Endothelial cell of umbilical vein (primary cell): Measurements from ENCODE around the gene DCAF17. TPM values are rescaled to one million over a fixed set of nuclear protein-coding genes. Genes with fewer than 3 reads are reported as not detected.

Experiments used
- BruUV-seq: library from RNA; stranded (reverse); fragments of 400-500 nt; replicated peaks from 2 replicates; lab custom pipeline; 2021; lab: Mats Ljungman, UMichigan
- CTCF ChIA-PET: fragments of 300-600, 350-600 bp; sonication (Branson Sonifier 250); formaldehyde crosslinking; loops from one replicate; lab custom pipeline; 2021; ENCODE audit warnings: antibody characterized with exemption, inconsistent platforms; lab: Charles Lee
- POLR2A ChIA-PET: fragments of 300-600, 350-600 bp; sonication (Branson Sonifier 250); formaldehyde crosslinking; loops from one replicate; lab custom pipeline; 2021; ENCODE audit warnings: antibody characterized with exemption, inconsistent platforms; lab: Charles Lee
- DNase-seq: peaks from one replicate; pipeline ENCODE4 v3.0.0-alpha.2; 2011; ENCODE audit warnings: low read depth, low spot score
- FAIRE-seq: peaks from 2 replicates; lab custom pipeline; 2011; peaks lifted over from hg19 to GRCh38; lab: Jason Lieb, UNC
- H2AFZ ChIP-seq: 2 replicates; pipeline ENCODE4 v1.6.0; 2012; ENCODE audit warnings: low read depth, low read length, control low read depth, inconsistent platforms
- H3K27ac ChIP-seq: 2 replicates; pipeline ENCODE4 v1.5.1; 2011; ENCODE audit warnings: low read depth, mild to moderate bottlenecking, control low read depth, low read length, moderate library complexity; ENCODE audit not compliant: insufficient read depth
- H3K27me3 ChIP-seq, 2 experiments: 2 replicates each; pipeline versions ENCODE4 v1.6.0 to v1.6.1; 2011; ENCODE audit warnings: low read length in 2 of 2, mixed read lengths in 1 of 2; ENCODE audit not compliant: control insufficient read depth in 2 of 2, insufficient read depth in 2 of 2
- H3K36me3 ChIP-seq, 2 experiments: 2 replicates in 1 of 2; 3 replicates in 1 of 2; pipeline ENCODE4 v1.5.1; 2011; ENCODE audit warnings: low read length in 2 of 2, mild to moderate bottlenecking in 1 of 2, moderate library complexity in 1 of 2; ENCODE audit not compliant: control insufficient read depth in 2 of 2, insufficient read depth in 2 of 2; ENCODE audit errors: extremely low read depth in 1 of 2
- H3K4me1 ChIP-seq: 3 replicates; pipeline ENCODE4 v1.5.1; 2011; ENCODE audit warnings: mild to moderate bottlenecking, low read length; ENCODE audit not compliant: control insufficient read depth, insufficient read depth; ENCODE audit errors: extremely low read depth
- H3K4me2 ChIP-seq: 2 replicates; pipeline ENCODE4 v1.6.1; 2011; ENCODE audit warnings: low read length, control low read depth, mixed read lengths; ENCODE audit not compliant: insufficient read depth
- H3K4me3 ChIP-seq, 3 experiments: fragments of 200-600 bp in 1 of 3; sonication (generic), shearing (Covaris generic) in 1 of 3; replicated peaks in 1 of 3; 2 replicates each; pipeline ENCODE4 v1.5.1; 2011 to 2016; ENCODE audit warnings: control low read depth in 3 of 3, low read length in 3 of 3, mild to moderate bottlenecking in 2 of 3, inconsistent platforms in 1 of 3, low read depth in 1 of 3, moderate library complexity in 1 of 3; ENCODE audit not compliant: insufficient read depth in 1 of 3
- H3K79me2 ChIP-seq: 2 replicates; pipeline ENCODE4 v1.6.0; 2012; ENCODE audit warnings: low read length, inconsistent platforms; ENCODE audit not compliant: control insufficient read depth, insufficient read depth
- H3K9ac ChIP-seq: replicated peaks from 2 replicates; pipeline ENCODE3; 2011; ENCODE audit warnings: low read length, control low read depth; ENCODE audit not compliant: insufficient read depth; ENCODE audit errors: extremely low read depth
- H3K9me1 ChIP-seq: replicated peaks from 3 replicates; pipeline ENCODE4 v1.6.0; 2011; ENCODE audit warnings: mild to moderate bottlenecking, low read length; ENCODE audit not compliant: control insufficient read depth, insufficient read depth; ENCODE audit errors: extremely low read depth
- H3K9me3 ChIP-seq: replicated peaks from 2 replicates; pipeline ENCODE4 v1.5.1; 2012; ENCODE audit warnings: low read length, inconsistent platforms; ENCODE audit not compliant: control insufficient read depth, insufficient read depth
- H4K20me1 ChIP-seq: replicated peaks from 2 replicates; pipeline ENCODE3; 2011; ENCODE audit warnings: mild to moderate bottlenecking, low read length; ENCODE audit not compliant: control insufficient read depth, insufficient read depth; ENCODE audit errors: extremely low read depth
- EZH2 ChIP-seq: IDR thresholded peaks from 2 replicates; pipeline ENCODE4 v1.6.1; 2012; ENCODE audit warnings: borderline replicate concordance, low read depth, mild to moderate bottlenecking, moderate library complexity, low read length, inconsistent platforms; ENCODE audit not compliant: severe bottlenecking
- FOS ChIP-seq: IDR thresholded peaks from 2 replicates; pipeline ENCODE4 v1.6.1; 2011; ENCODE audit warnings: mild to moderate bottlenecking, low read length, moderate library complexity, borderline replicate concordance; ENCODE audit not compliant: insufficient read depth
- GATA2 ChIP-seq: IDR thresholded peaks from 2 replicates; pipeline ENCODE4 v1.7.0; 2011; ENCODE audit warnings: low read depth, mild to moderate bottlenecking, moderate library complexity, mixed read lengths, low read length; ENCODE audit not compliant: insufficient read length, insufficient read depth
- JUN ChIP-seq: IDR thresholded peaks from 2 replicates; pipeline ENCODE4 v1.6.1; 2011; ENCODE audit warnings: borderline replicate concordance, low read depth; ENCODE audit not compliant: insufficient read length, insufficient read depth
- MAX ChIP-seq: IDR thresholded peaks from 2 replicates; pipeline ENCODE4 v1.6.1; 2011; ENCODE audit not compliant: insufficient read depth, insufficient read length
- MYC ChIP-seq: IDR thresholded peaks from one replicate; pipeline ENCODE4 v1.6.1; 2011; ENCODE audit warnings: mild to moderate bottlenecking, low read depth, low read length
- POLR2A ChIP-seq: IDR thresholded peaks from 2 replicates; pipeline ENCODE4 v1.6.1; 2012; ENCODE audit warnings: low read depth, mild to moderate bottlenecking, control low read depth, low read length
- POLR2AphosphoS5 ChIP-seq: IDR thresholded peaks from 2 replicates; pipeline ENCODE4 v1.6.1; 2012; ENCODE audit warnings: low read depth, mild to moderate bottlenecking, control low read depth, low read length, moderate library complexity; ENCODE audit not compliant: insufficient read depth
- dilution Hi-C: fragments of 300-500 bp; cut with MboI; formaldehyde crosslinking; loops from one replicate; pipeline ENCODE4 v1.15.0; 2019; ENCODE audit warnings: low sequenced_read_pairs; ENCODE audit not compliant: extremely low pct_ligation_motif_present
- intact Hi-C: fragments of 100-400 bp; cut with micrococcal nuclease; formaldehyde crosslinking; loops from one replicate; pipeline ENCODE4 v1.10.0; 2022
- polyA plus RNA-seq, 4 experiments: library from polyadenylated mRNA; depleted of rRNA in 3 of 4; stranded (reverse) in 3 of 4; unstranded in 1 of 4; fragments of >200 nt; gene quantifications; 2 replicates each; pipeline versions ENCODE4 v1.2.1 to v1.2.3, GENCODE V29; 2011 to 2012; ENCODE audit warnings: missing spikeins in 1 of 4
- total RNA-seq: library from RNA; stranded (reverse); gene quantifications from 2 replicates; pipeline ENCODE4 v1.2.3, GENCODE V29; 2021

DCAF17 gene
- total and polyA plus RNA-seq, 2 donors (not counting 3 experiments of a cell fraction or from before 2014, with no cell fraction given), result 4.6 to 14.9 TPM

- intact Hi-C loops (no loop called here), dilution Hi-C loops (no loop called here)
- DNase-seq (no peak), FAIRE-seq (no peak)
- H3K27ac ChIP-seq, result no peak overlapping the region
- no peaks in the 10 kb centered on the region for H4K20me1 ChIP-seq
- no TSS peak for BruUV-seq
- peaks cover 15% of the 10 kb centered on the region for H3K4me1 ChIP-seq
- peaks cover 3% of the 10 kb centered on the region for H3K79me2 ChIP-seq
- no peak overlapping the region for H3K9ac ChIP-seq
- H3K4me3 ChIP-seq, result no peak overlapping the region
- H3K4me2 ChIP-seq, result no peak overlapping the region
- H3K9me1 ChIP-seq, result no peaks in the 10 kb centered on the region
- TF ChIP-seq MAX (no peak), FOS (no peak), EZH2 (no peak), POLR2A (no peak), MYC (no peak), GATA2 (no peak), JUN (no peak)
- H3K36me3 ChIP-seq, result no peaks in the 10 kb centered on the region
- CTCF ChIA-PET, result interaction anchor here (0.6 to 1.5 kb wide), 3 partner anchors 23 to 234 kb away, joined by 3 to 7 read pairs (median 4); no protein-coding TSS in a partner anchor
- H3K9me3 ChIP-seq, result no peaks in the 10 kb centered on the region
- no peaks in the 10 kb centered on the region for H3K27me3 ChIP-seq
- H2AFZ ChIP-seq, result no peak overlapping the region
- POLR2A ChIA-PET, result interaction anchor here (0.7 kb wide), 1 partner anchor 246 kb away, joined by 7 read pairs; no protein-coding TSS in a partner anchor
Observed at GRCh38 chr2:171393487-171393886, 40.5 kb upstream of the DCAF17 start.

- Histone ChIP-seq H3K4me3 (no peak overlapping the region), H3K9me3 (no peaks in the 10 kb centered on the region), H3K36me3 (no peaks in the 10 kb centered on the region), H3K9me1 (no peaks in the 10 kb centered on the region), H3K9ac (no peak overlapping the region), H3K27ac (no peak overlapping the region), H3K27me3 (no peaks in the 10 kb centered on the region), H3K4me1 (peaks cover 15% of the 10 kb centered on the region), H3K4me2 (no peak overlapping the region), H4K20me1 (no peaks in the 10 kb centered on the region), H3K79me2 (peaks cover 3% of the 10 kb centered on the region), H2AFZ (no peak overlapping the region)
- CTCF ChIA-PET, result interaction anchor here (0.8 to 1.5 kb wide), 2 partner anchors 14 to 22 kb away, joined by 4 to 7 read pairs; no protein-coding TSS in a partner anchor
- POLR2A ChIA-PET, result no interaction called here
- no peak for TF ChIP-seq JUN
- no peak for TF ChIP-seq POLR2AphosphoS5
- TF ChIP-seq MAX, result no peak
- no peak for TF ChIP-seq GATA2
- no peak for TF ChIP-seq POLR2A
- FAIRE-seq (no peak), DNase-seq (no peak)
- intact Hi-C loops (no loop called here), dilution Hi-C loops (no loop called here)
- no TSS peak for BruUV-seq
Observed at GRCh38 chr2:171394164-171394740, 39.8 kb upstream of the DCAF17 start.
